Osteoblast (primary cell): ENCODE results near the gene RNF152. TPM values are rescaled to one million over a fixed set of nuclear protein-coding genes. Genes with fewer than 3 reads are reported as not detected.
"Not testable (repeated sequence)": the region's sequence is repeated elsewhere in the genome, so short reads cannot be mapped to it uniquely, and the experiment has no call there.

Experiments used
- DNase-seq: peaks from one replicate; pipeline ENCODE4 v3.0.0; 2011; ENCODE audit warnings: low spot score, mixed read lengths; ENCODE audit not compliant: insufficient read length; ENCODE audit errors: missing footprints
- H2AFZ ChIP-seq: 2 replicates; pipeline ENCODE4 v1.6.0; 2011; ENCODE audit warnings: mild to moderate bottlenecking, low read length
- H3K27ac ChIP-seq: 2 replicates; pipeline ENCODE4 v1.5.1; 2011; ENCODE audit warnings: mild to moderate bottlenecking, low read depth, low read length, moderate library complexity
- H3K27me3 ChIP-seq: 2 replicates; pipeline ENCODE4 v1.6.0; 2012; ENCODE audit warnings: mild to moderate bottlenecking, control low read depth, inconsistent platforms, low read length, moderate library complexity; ENCODE audit not compliant: insufficient read depth
- H3K36me3 ChIP-seq: 2 replicates; pipeline ENCODE4 v1.5.1; 2011; ENCODE audit warnings: mild to moderate bottlenecking, low read length, control low read depth, moderate library complexity; ENCODE audit not compliant: insufficient read depth
- H3K4me1 ChIP-seq: 2 replicates; pipeline ENCODE4 v1.5.1; 2011; ENCODE audit warnings: mild to moderate bottlenecking, low read length, control low read depth, moderate library complexity; ENCODE audit not compliant: insufficient read depth
- H3K4me2 ChIP-seq: 2 replicates; pipeline ENCODE4 v1.6.0; 2011; ENCODE audit warnings: mild to moderate bottlenecking, low read length; ENCODE audit not compliant: insufficient read depth
- H3K4me3 ChIP-seq: fragments of 200-600 bp; sonication (generic); 3 replicates; pipeline ENCODE4 v1.5.1; 2012; ENCODE audit warnings: mild to moderate bottlenecking, low read length, inconsistent platforms; ENCODE audit not compliant: insufficient read depth
- H3K79me2 ChIP-seq: 2 replicates; pipeline ENCODE4 v1.6.0; 2012; ENCODE audit warnings: mild to moderate bottlenecking, low read length, control low read depth, inconsistent platforms; ENCODE audit not compliant: insufficient read depth
- H3K9me3 ChIP-seq: 2 replicates; pipeline ENCODE4 v1.5.1; 2011; ENCODE audit warnings: low read depth, low read length, control low read depth
- H4K20me1 ChIP-seq: 2 replicates; pipeline ENCODE4 v1.6.0; 2012; ENCODE audit warnings: mild to moderate bottlenecking, low read length, control low read depth; ENCODE audit not compliant: insufficient read depth
- total RNA-seq: library from RNA; depleted of rRNA; stranded (reverse); fragments of >200 nt; gene quantifications from 2 replicates; pipeline ENCODE4 v1.2.3, GENCODE V29; 2012
- TF ChIP-seq, protein P1 (sequence below): IDR thresholded peaks from 2 replicates; pipeline ENCODE4 v1.5.1; 2011; ENCODE audit warnings: mild to moderate bottlenecking, low read depth, low read length, moderate library complexity; ENCODE audit errors: extremely low read depth

RNF152 gene
- total RNA-seq, 1 donor = 3.3 TPM

- H3K36me3 ChIP-seq = no peaks in the 10 kb centered on the region
- H2AFZ ChIP-seq = no peak overlapping the region
- H3K4me1 ChIP-seq = no peaks in the 10 kb centered on the region
- H3K9me3 ChIP-seq = no peaks in the 10 kb centered on the region
- no peak overlapping the region for H3K4me2 ChIP-seq
- no peaks in the 10 kb centered on the region for H3K79me2 ChIP-seq
- no peak for DNase-seq
- H3K27me3 ChIP-seq = no peaks in the 10 kb centered on the region
- no peak overlapping the region for H3K27ac ChIP-seq
- TF ChIP-seq, protein P1, sequence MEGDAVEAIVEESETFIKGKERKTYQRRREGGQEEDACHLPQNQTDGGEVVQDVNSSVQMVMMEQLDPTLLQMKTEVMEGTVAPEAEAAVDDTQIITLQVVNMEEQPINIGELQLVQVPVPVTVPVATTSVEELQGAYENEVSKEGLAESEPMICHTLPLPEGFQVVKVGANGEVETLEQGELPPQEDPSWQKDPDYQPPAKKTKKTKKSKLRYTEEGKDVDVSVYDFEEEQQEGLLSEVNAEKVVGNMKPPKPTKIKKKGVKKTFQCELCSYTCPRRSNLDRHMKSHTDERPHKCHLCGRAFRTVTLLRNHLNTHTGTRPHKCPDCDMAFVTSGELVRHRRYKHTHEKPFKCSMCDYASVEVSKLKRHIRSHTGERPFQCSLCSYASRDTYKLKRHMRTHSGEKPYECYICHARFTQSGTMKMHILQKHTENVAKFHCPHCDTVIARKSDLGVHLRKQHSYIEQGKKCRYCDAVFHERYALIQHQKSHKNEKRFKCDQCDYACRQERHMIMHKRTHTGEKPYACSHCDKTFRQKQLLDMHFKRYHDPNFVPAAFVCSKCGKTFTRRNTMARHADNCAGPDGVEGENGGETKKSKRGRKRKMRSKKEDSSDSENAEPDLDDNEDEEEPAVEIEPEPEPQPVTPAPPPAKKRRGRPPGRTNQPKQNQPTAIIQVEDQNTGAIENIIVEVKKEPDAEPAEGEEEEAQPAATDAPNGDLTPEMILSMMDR = no peak
- H4K20me1 ChIP-seq = no peaks in the 10 kb centered on the region
- no peak overlapping the region for H3K4me3 ChIP-seq
These were observed 94.9 kb downstream of the RNF152 start for GRCh38 chr18:61797696-61798590.

DNA sequence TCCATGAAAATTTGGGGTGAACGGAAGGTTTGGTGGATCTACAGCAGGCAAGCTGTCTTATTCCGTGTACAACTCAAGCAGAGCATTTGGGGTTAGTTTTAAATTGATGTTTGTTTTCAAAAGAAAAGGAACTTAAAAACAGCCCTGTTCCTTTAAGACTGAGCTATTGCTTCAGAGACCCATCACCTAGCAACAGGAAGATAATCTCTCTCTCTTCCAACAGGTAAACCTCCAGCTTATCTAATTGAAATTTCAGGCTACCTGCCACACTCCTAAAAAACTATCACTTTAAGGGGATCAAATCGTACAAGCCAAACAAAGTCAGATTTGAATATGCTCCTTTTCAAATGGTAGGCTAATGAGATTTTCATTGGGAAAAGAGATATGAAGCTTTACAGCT is 101.8 kb downstream of the RNF152 start:
- H3K27me3 ChIP-seq = no peaks in the 10 kb centered on the region
- no peaks in the 10 kb centered on the region for H3K79me2 ChIP-seq
- TF ChIP-seq, protein P1 = no peak
- no peak overlapping the region for H3K4me2 ChIP-seq
- no peak for DNase-seq
- no peak overlapping the region for H3K27ac ChIP-seq
- H4K20me1 ChIP-seq = no peaks in the 10 kb centered on the region
- H2AFZ ChIP-seq = no peak overlapping the region
- H3K36me3 ChIP-seq = no peaks in the 10 kb centered on the region
- H3K9me3 ChIP-seq = no peaks in the 10 kb centered on the region
- H3K4me1 ChIP-seq = no peaks in the 10 kb centered on the region
- H3K4me3 ChIP-seq = no peak overlapping the region

DNA sequence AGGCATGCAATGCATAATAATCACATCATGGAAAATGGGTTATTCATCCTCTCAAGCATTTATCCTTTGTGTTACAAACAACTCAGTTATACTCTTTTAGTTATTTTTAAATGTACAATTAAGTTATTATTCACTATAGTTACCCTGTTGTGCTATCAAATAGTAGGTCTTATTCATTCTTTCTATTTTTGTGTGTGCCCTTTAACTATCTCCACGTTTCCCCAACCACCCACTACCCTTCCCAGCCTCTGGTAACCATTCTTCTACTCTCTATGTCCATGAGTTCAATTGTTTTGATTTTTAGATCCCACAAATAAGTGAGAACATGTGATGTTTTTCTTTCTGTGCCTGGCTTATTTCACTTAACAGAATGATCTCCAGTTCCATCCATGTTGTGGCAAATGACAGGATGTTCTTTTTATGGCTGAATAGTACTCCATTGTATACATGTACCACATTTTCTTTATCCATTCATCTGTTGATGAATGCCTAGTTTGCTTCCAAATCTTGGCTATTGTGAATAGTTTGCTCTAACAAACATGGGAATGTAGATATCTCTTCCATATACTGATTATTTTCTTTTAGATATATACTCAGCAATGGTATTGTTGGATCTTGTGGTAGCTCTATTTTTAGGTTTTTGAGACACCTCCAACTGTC is 105.7 kb downstream of the RNF152 start:
- H3K4me3 ChIP-seq, H3K36me3 ChIP-seq, H3K79me2 ChIP-seq, DNase-seq, H4K20me1 ChIP-seq, H2AFZ ChIP-seq, H3K27me3 ChIP-seq, H3K4me1 ChIP-seq, H3K9me3 ChIP-seq, H3K4me2 ChIP-seq, H3K27ac ChIP-seq: not testable (repeated sequence)

DNA sequence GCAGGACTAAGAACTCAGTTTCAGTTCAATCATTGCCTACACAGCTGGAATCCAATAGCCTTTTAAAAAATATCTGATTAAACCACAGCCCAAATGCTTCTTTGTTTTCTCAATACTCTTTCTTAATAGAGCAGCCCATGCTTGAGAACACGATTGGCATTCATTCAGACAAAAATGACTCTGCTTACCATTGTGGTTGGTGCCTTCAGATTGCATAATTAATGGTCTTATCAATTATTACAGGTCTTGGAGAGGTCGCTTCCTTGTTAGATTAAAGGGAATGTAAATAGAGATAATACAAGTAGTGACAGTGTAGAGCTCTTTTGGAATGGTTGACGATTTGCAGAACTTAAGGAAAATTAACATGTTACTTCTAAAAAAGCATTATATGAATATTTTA is 107.2 kb downstream of the RNF152 start:
- H3K27ac ChIP-seq = no peak overlapping the region
- H3K27me3 ChIP-seq = no peaks in the 10 kb centered on the region
- DNase-seq = no peak
- H4K20me1 ChIP-seq = no peaks in the 10 kb centered on the region
- H3K36me3 ChIP-seq = no peaks in the 10 kb centered on the region
- H3K79me2 ChIP-seq = no peaks in the 10 kb centered on the region
- H2AFZ ChIP-seq = no peak overlapping the region
- H3K4me1 ChIP-seq = no peaks in the 10 kb centered on the region
- TF ChIP-seq, protein P1 = no peak
- no peak overlapping the region for H3K4me3 ChIP-seq
- H3K4me2 ChIP-seq = no peak overlapping the region
- no peaks in the 10 kb centered on the region for H3K9me3 ChIP-seq
